OCI-LY1 (cell line): Measurements from ENCODE around the gene CAPS.

Experiments
- H2AFZ ChIP-seq: fragments of 200-600 bp; sonication (generic), shearing (Covaris generic); 2 replicates; pipeline ENCODE4 v1.6.0; 2014; ENCODE audit warnings: antibody characterized with exemption, mild to moderate bottlenecking, low read length
- H3F3A ChIP-seq: fragments of 200-600 bp; sonication (generic), shearing (Covaris generic); 2 replicates; pipeline ENCODE4 v1.6.0; 2014; ENCODE audit warnings: mild to moderate bottlenecking, antibody characterized with exemption, low read length, moderate library complexity; ENCODE audit not compliant: insufficient read depth
- H3K27ac ChIP-seq: fragments of 200-600 bp; sonication (generic); 2 replicates; pipeline ENCODE4 v1.5.1; 2014; ENCODE audit warnings: low read length, mixed run types, mild to moderate bottlenecking, low read depth; ENCODE audit not compliant: poor library complexity, severe bottlenecking
- H3K27me3 ChIP-seq: fragments of 200-600 bp; sonication (generic); 2 replicates; pipeline ENCODE4 v1.6.0; 2014; ENCODE audit warnings: antibody characterized with exemption, mild to moderate bottlenecking, low read length, moderate library complexity; ENCODE audit not compliant: insufficient read depth
- H3K36me3 ChIP-seq: fragments of 200-600 bp; sonication (generic); 2 replicates; pipeline ENCODE4 v1.6.1; 2014; ENCODE audit warnings: mild to moderate bottlenecking, antibody characterized with exemption, low read length, moderate library complexity, mixed read lengths; ENCODE audit not compliant: insufficient read depth
- H3K4me1 ChIP-seq: fragments of 200-600 bp; sonication (generic); 2 replicates; pipeline ENCODE4 v1.5.1; 2014; ENCODE audit warnings: mild to moderate bottlenecking, low read length, moderate library complexity; ENCODE audit not compliant: insufficient read depth, severe bottlenecking
- H3K4me2 ChIP-seq: fragments of 200-600 bp; sonication (generic), shearing (Covaris generic); 2 replicates; pipeline ENCODE4 v1.6.1; 2014; ENCODE audit warnings: low read length
- H3K4me3 ChIP-seq: fragments of 200-600 bp; sonication (generic); 2 replicates; pipeline ENCODE4 v1.5.1; 2014; ENCODE audit warnings: low read length, low read depth, mild to moderate bottlenecking, mixed read lengths; ENCODE audit not compliant: poor library complexity, severe bottlenecking
- H3K79me2 ChIP-seq: fragments of 200-600 bp; shearing (Covaris generic); 2 replicates; pipeline ENCODE4 v1.6.1; 2016; ENCODE audit warnings: mixed run types, low read length, mixed read lengths; ENCODE audit not compliant: insufficient read depth
- H3K9ac ChIP-seq: fragments of 200-600 bp; sonication (generic), shearing (Covaris generic); 2 replicates; pipeline ENCODE4 v1.6.1; 2014; ENCODE audit warnings: mild to moderate bottlenecking, low read length, mixed read lengths
- H3K9me2 ChIP-seq: fragments of 200-600 bp; sonication (generic), shearing (Covaris generic); 2 replicates; pipeline ENCODE4 v1.6.1; 2014; ENCODE audit warnings: low read depth, mild to moderate bottlenecking, low read length, mixed read lengths
- H3K9me3 ChIP-seq: fragments of 200-600 bp; shearing (Covaris generic); 2 replicates; pipeline ENCODE4 v1.6.1; 2014; ENCODE audit warnings: low read length, mixed read lengths
- H4K20me1 ChIP-seq: fragments of 200-600 bp; sonication (generic), shearing (Covaris generic); 2 replicates; pipeline ENCODE4 v1.6.0; 2016; ENCODE audit warnings: mild to moderate bottlenecking, low read length; ENCODE audit not compliant: insufficient read depth
- EZH2 ChIP-seq: fragments of 200-600 bp; sonication (generic), shearing (Covaris generic); IDR thresholded peaks from 2 replicates; pipeline ENCODE4 v1.8.0; 2017; ENCODE audit warnings: borderline replicate concordance, mixed run types, mild to moderate bottlenecking, antibody characterized with exemption, low read length, moderate library complexity, mixed read lengths
- TF ChIP-seq, protein P1 (sequence below): fragments of 200-600 bp; sonication (generic), shearing (Covaris generic); IDR thresholded peaks from 2 replicates; pipeline ENCODE4 v1.5.1; 2017; ENCODE audit warnings: mild to moderate bottlenecking, antibody characterized with exemption, low read length, moderate library complexity, mixed read lengths

CAPS gene

GRCh38 chr19:5963855-5964254, 49.8 kb downstream of the CAPS start:
- Histone ChIP-seq H3K9me3 (no peaks in the 10 kb centered on the region), H3K36me3 (peaks cover 26% of the 10 kb centered on the region; the same call in 1 of the 2 replicates), H3K4me1 (peaks cover 65% of the 10 kb centered on the region), H2AFZ (no peak overlapping the region), H4K20me1 (no peaks in the 10 kb centered on the region), H3K9ac (no peak overlapping the region; the same call in 1 of the 2 replicates), H3F3A (no peaks in the 10 kb centered on the region), H3K79me2 (peaks cover 81% of the 10 kb centered on the region), H3K27ac (peak overlapping the region; percentile 76), H3K9me2 (no peaks in the 10 kb centered on the region), H3K4me3 (no peak overlapping the region), H3K27me3 (no peaks in the 10 kb centered on the region), H3K4me2 (peak overlapping the region; percentile 4; the same call in 1 of the 2 replicates)
- TF ChIP-seq EZH2 = no peak
- TF ChIP-seq, protein P1, sequence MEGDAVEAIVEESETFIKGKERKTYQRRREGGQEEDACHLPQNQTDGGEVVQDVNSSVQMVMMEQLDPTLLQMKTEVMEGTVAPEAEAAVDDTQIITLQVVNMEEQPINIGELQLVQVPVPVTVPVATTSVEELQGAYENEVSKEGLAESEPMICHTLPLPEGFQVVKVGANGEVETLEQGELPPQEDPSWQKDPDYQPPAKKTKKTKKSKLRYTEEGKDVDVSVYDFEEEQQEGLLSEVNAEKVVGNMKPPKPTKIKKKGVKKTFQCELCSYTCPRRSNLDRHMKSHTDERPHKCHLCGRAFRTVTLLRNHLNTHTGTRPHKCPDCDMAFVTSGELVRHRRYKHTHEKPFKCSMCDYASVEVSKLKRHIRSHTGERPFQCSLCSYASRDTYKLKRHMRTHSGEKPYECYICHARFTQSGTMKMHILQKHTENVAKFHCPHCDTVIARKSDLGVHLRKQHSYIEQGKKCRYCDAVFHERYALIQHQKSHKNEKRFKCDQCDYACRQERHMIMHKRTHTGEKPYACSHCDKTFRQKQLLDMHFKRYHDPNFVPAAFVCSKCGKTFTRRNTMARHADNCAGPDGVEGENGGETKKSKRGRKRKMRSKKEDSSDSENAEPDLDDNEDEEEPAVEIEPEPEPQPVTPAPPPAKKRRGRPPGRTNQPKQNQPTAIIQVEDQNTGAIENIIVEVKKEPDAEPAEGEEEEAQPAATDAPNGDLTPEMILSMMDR = no peak

DNA sequence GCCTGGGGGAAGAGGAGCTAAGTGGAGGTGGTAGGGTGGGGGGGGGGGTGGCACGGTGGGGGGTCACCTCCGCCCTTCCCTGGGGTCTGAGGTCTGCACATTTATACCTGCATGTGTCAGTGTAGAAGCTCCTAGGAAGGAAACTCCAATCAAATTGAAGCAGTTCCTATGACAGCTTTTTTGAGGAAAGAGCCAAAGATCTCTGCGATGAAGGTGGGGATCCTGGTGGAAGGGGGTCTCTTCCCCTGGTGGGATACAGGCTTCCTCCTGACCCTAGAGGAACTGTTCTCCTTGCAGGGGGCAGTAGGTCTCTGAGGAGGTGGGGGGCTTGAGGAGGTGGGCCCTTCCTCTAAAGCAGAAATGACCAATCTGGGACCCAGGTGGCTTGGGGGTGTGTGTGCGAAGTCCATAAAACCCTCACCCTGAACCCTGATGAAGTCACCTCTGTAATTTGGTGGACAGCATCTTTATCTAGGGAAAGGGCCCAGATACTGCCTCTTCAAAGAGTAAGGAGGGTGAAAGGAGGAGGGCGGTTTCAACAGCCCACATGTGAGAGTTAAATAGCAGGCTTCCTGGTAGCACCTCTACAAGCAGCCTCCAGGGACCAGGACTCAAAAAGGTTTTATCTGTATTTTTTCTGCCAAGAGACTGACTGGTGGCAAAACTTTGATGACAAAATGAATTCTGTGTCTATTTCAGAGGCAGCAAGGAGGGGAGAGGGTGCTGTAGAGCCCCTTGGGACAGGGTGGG, 50.9 kb downstream of the CAPS start:
- Histone ChIP-seq H3K9me3 (no peaks in the 10 kb centered on the region), H3F3A (no peaks in the 10 kb centered on the region), H3K9ac (no peak overlapping the region), H3K36me3 (peaks cover 26% of the 10 kb centered on the region; the same call in 1 of the 2 replicates), H3K4me3 (no peak overlapping the region), H4K20me1 (no peaks in the 10 kb centered on the region), H3K4me2 (no peak overlapping the region), H3K79me2 (peaks cover 79% of the 10 kb centered on the region), H2AFZ (no peak overlapping the region), H3K9me2 (no peaks in the 10 kb centered on the region), H3K27me3 (no peaks in the 10 kb centered on the region), H3K27ac (no peak overlapping the region), H3K4me1 (peaks cover 64% of the 10 kb centered on the region)
- TF ChIP-seq, protein P1 = no peak
- no peak for TF ChIP-seq EZH2
